Hepatocyte (in vitro differentiated cells): ENCODE data around the gene PYCR2. TPM values are rescaled to one million over a fixed set of nuclear protein-coding genes. Genes with fewer than 3 reads are reported as not detected.

Experiments
- DNase-seq: peaks from one replicate; pipeline ENCODE4 v3.0.0-alpha.2; 2016; ENCODE audit warnings: low spot score
- H2AFZ ChIP-seq: fragments of 200-600 bp; sonication (generic); 2 replicates; pipeline ENCODE4 v1.6.0; 2016; ENCODE audit warnings: antibody characterized with exemption, mild to moderate bottlenecking
- H3K27ac ChIP-seq: fragments of 200-600 bp; sonication (generic); 2 replicates; pipeline ENCODE4 v1.5.1; 2016; ENCODE audit warnings: mild to moderate bottlenecking
- H3K27me3 ChIP-seq: fragments of 200-600 bp; sonication (generic); 2 replicates; pipeline ENCODE4 v1.6.1; 2016
- H3K36me3 ChIP-seq: fragments of 200-600 bp; sonication (generic); replicated peaks from 2 replicates; pipeline ENCODE4 v1.5.1; 2016; ENCODE audit warnings: low read depth; ENCODE audit not compliant: insufficient read depth
- H3K4me1 ChIP-seq: fragments of 200-600 bp; sonication (generic); 2 replicates; pipeline ENCODE4 v1.5.1; 2016; ENCODE audit warnings: mild to moderate bottlenecking, moderate library complexity; ENCODE audit not compliant: insufficient read depth
- H3K4me2 ChIP-seq: fragments of 200-600 bp; sonication (generic); 2 replicates; pipeline ENCODE4 v1.6.0; 2016
- H3K4me3 ChIP-seq: fragments of 200-600 bp; sonication (generic); 2 replicates; pipeline ENCODE4 v1.5.1; 2016; ENCODE audit warnings: mild to moderate bottlenecking
- H3K79me2 ChIP-seq: fragments of 200-600 bp; sonication (generic); 2 replicates; pipeline ENCODE4 v1.6.0; 2017; ENCODE audit warnings: mild to moderate bottlenecking
- H3K9me2 ChIP-seq: fragments of 200-600 bp; sonication (generic); replicated peaks from 2 replicates; pipeline ENCODE4 v1.6.0; 2017; ENCODE audit warnings: mild to moderate bottlenecking; ENCODE audit not compliant: insufficient read depth
- H3K9me3 ChIP-seq: fragments of 200-600 bp; sonication (generic); 2 replicates; pipeline ENCODE4 v1.5.1; 2016; ENCODE audit warnings: low read depth, mild to moderate bottlenecking
- H4K20me1 ChIP-seq: fragments of 200-600 bp; sonication (generic); 2 replicates; pipeline ENCODE4 v1.6.0; 2016; ENCODE audit warnings: mild to moderate bottlenecking; ENCODE audit not compliant: insufficient read depth, poor library complexity, severe bottlenecking
- CTCF ChIP-seq: fragments of 200-600 bp; sonication (generic); IDR thresholded peaks from 2 replicates; pipeline ENCODE4 v1.5.1; 2016; ENCODE audit warnings: antibody characterized with exemption, mild to moderate bottlenecking; ENCODE audit not compliant: poor library complexity
- EZH2 ChIP-seq: fragments of 200-600 bp; sonication (generic); IDR thresholded peaks from 2 replicates; pipeline ENCODE4 v1.6.1; 2016; ENCODE audit warnings: antibody characterized with exemption, mild to moderate bottlenecking, borderline replicate concordance
- EZH2phosphoT487 ChIP-seq: fragments of 200-600 bp; sonication (generic); IDR thresholded peaks from one replicate; pipeline ENCODE4 v1.6.1; 2018; ENCODE audit warnings: antibody characterized with exemption, mild to moderate bottlenecking, low read depth, moderate library complexity; ENCODE audit not compliant: unreplicated experiment, severe bottlenecking
- WGBS: methylation state at CpG from one replicate; pipeline ENCODE4 v1.1.6; 2016; ENCODE audit warnings: low lambda C conversion rate; ENCODE audit errors: missing lambda C conversion rate; 5-methylcytosine and 5-hydroxymethylcytosine counted together
- polyA plus RNA-seq: library from polyadenylated mRNA; unstranded; fragments of >200 nt; fragmentation: Nextera tagmentation; extraction: Ambion mirVana; gene quantifications from 2 replicates; pipeline ENCODE4 v1.2.1, GENCODE V29; 2016
- total RNA-seq: library from RNA; depleted of rRNA; stranded (reverse); fragments of >200 nt; gene quantifications from 2 replicates; pipeline ENCODE4 v1.2.3, GENCODE V29; 2014

Gene PYCR2
- total and polyA plus RNA-seq, 2 experiments from 2014 or later, result 33.5 to 49.2 TPM

GRCh38 chr1:225882694-225883615 is 41.1 kb downstream of the PYCR2 start:
- 10% methylated on average over 59 of the region's 63 CpGs for WGBS
- Histone ChIP-seq H3K27me3 (no peaks in the 10 kb centered on the region), H3K9me3 (no peaks in the 10 kb centered on the region), H4K20me1 (no peaks in the 10 kb centered on the region), H3K36me3 (no peaks in the 10 kb centered on the region), H3K9me2 (no peaks in the 10 kb centered on the region), H3K27ac (peak overlapping the region; percentile 98), H3K4me3 (peak overlapping the region; percentile 89), H2AFZ (peak overlapping the region; percentile 99), H3K4me1 (peaks cover 43% of the 10 kb centered on the region), H3K79me2 (peaks cover 47% of the 10 kb centered on the region), H3K4me2 (peak overlapping the region; percentile 99)
- DNase-seq, result peak; percentile 65
- no peak for TF ChIP-seq CTCF
- no peak for TF ChIP-seq EZH2phosphoT487
- no peak for TF ChIP-seq EZH2

- H3K27ac ChIP-seq, result peak within 1 kb of the TSS; percentile 98
- H4K20me1 ChIP-seq, result no peaks in the 10 kb centered on the region
- DNase-seq, result peak; percentile 94
- H3K36me3 ChIP-seq, result no peaks in the 10 kb centered on the region
- no peak for TF ChIP-seq EZH2phosphoT487
- TF ChIP-seq CTCF, result peak; percentile 33
- peak within 1 kb of the TSS; percentile 99 for H3K4me2 ChIP-seq
- WGBS, result 2% methylated on average over 56 of the region's 64 CpGs
- peak within 1 kb of the TSS; percentile 99 for H2AFZ ChIP-seq
- no peaks in the 10 kb centered on the region for H3K9me3 ChIP-seq
- H3K9me2 ChIP-seq, result no peaks in the 10 kb centered on the region
- peaks cover 45% of the 10 kb centered on the region for H3K4me1 ChIP-seq
- H3K79me2 ChIP-seq, result peaks cover 55% of the 10 kb centered on the region
- no peaks in the 10 kb centered on the region for H3K27me3 ChIP-seq
- peak within 1 kb of the TSS; percentile 89 for H3K4me3 ChIP-seq
Observed at GRCh38 chr1:225881959-225882693, 41.9 kb downstream of the PYCR2 start, which contains the start of gene TMEM63A. Gene TMEM63A (minus strand): TSS chr1:225882380. CDS start chr1:225877580, 4,800 bp downstream.

DNA sequence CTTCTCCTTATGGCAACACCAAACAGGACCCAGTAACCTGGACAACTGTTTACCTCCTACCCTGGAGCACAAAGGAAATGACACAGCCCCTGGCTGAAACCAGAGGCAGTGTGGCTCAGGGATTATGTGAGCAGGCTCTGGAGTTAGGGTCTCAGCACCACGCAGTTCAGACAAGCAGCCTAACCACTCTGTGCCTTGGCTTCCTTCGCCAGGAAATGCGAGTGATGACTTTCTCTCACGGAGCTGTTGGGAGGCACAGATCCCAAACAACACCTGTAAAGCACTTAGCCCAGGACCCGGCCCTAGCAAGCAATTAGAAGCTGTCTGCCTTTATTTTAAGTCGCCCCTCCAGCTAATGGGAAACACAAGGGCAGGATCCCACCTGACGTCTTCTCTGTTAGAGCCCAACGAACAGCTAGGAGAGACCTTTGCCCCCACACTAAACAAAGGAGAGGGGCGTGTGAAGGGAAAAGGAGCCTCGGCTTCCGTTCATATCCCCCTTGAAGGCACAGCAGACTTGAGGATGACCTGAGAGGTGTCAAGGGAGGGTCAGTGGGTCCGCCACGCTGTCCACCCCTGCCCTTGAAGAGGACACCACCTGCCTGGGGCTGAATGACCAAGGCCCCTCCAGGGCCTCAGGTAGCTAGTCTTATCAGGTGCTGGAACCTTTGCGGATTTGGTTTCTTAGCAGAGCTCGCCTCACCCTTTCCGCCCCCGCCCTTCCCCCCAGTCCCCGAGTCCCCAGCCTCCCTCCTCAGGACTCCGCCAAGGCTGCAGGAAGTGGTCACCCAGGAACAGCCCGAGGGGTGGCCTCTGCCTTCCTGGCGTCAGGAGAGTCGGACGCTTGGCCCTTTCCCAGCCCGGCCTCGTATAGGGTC is 42.7 kb downstream of the PYCR2 start:
- TF ChIP-seq EZH2 (no peak), CTCF (no peak), EZH2phosphoT487 (no peak)
- no peaks in the 10 kb centered on the region for H3K36me3 ChIP-seq
- WGBS, result 17% methylated on average over 17 of the region's 25 CpGs
- peak overlapping the region; percentile 89 for H3K4me3 ChIP-seq
- no peaks in the 10 kb centered on the region for H3K9me3 ChIP-seq
- peak overlapping the region; percentile 98 for H3K27ac ChIP-seq
- H4K20me1 ChIP-seq, result no peaks in the 10 kb centered on the region
- peaks cover 61% of the 10 kb centered on the region for H3K79me2 ChIP-seq
- no peaks in the 10 kb centered on the region for H3K27me3 ChIP-seq
- H3K9me2 ChIP-seq, result no peaks in the 10 kb centered on the region
- peaks cover 45% of the 10 kb centered on the region for H3K4me1 ChIP-seq
- H3K4me2 ChIP-seq, result peak overlapping the region; percentile 99
- H2AFZ ChIP-seq, result peak overlapping the region; percentile 99
- DNase-seq, result peak; percentile 74
